GM12878 (cell line): Measurements from ENCODE around the gene CCR7. TPM values are rescaled to one million over a fixed set of nuclear protein-coding genes. Genes with fewer than 3 reads are reported as not detected.

Experiments
- ATAC-seq: fragments of 200-7000 bp; cut with Tn5 transposase; 3 replicates; pipeline ENCODE4 v1.9.1; 2020; ENCODE audit warnings: mild to moderate bottlenecking, moderate library complexity
- BruUV-seq: library from RNA; stranded (reverse); fragments of 400-500 nt; replicated peaks from 2 replicates; lab custom pipeline; 2021; lab: Mats Ljungman, UMichigan
- CTCF ChIA-PET: fragments of 300-600 bp; sonication (Branson Sonifier 250); formaldehyde crosslinking; extraction: SDS; loops from one replicate; lab custom pipeline; 2021; ENCODE audit warnings: inconsistent platforms; lab: Yijun Ruan, JAX
- POLR2A ChIA-PET: fragments of 350-600 bp; formaldehyde crosslinking; extraction: SDS; loops from one replicate; lab custom pipeline; 2021; ENCODE audit warnings: inconsistent platforms; lab: Charles Lee
- RAD21 ChIA-PET: fragments of 300-600 bp; sonication (Branson Sonifier 250); formaldehyde crosslinking; loops from one replicate; lab custom pipeline; 2023; ENCODE audit warnings: antibody characterized with exemption; ENCODE audit not compliant: unreplicated experiment; lab: Charles Lee
- SMC1A ChIA-PET: fragments of 300-600 bp; sonication (Branson Sonifier 250); formaldehyde crosslinking; loops from one replicate; lab custom pipeline; 2023; ENCODE audit not compliant: unreplicated experiment, uncharacterized antibody; lab: Charles Lee
- DNase-seq: peaks from one replicate; pipeline ENCODE4 v3.0.0-alpha.2; 2011; ENCODE audit warnings: low read depth, low spot score
- FAIRE-seq: peaks from 3 replicates; lab custom pipeline; 2011; peaks lifted over from hg19 to GRCh38; lab: Jason Lieb, UNC
- H2AFZ ChIP-seq: 2 replicates; pipeline ENCODE4 v1.6.0; 2011; ENCODE audit warnings: low read depth, low read length, control low read depth; ENCODE audit not compliant: control insufficient read depth
- H3K27ac ChIP-seq: 2 replicates; pipeline ENCODE4 v1.5.1; 2011; ENCODE audit warnings: control low read depth; ENCODE audit not compliant: control insufficient read depth, insufficient read depth
- H3K27me3 ChIP-seq, 2 experiments: replicated peaks in 1 of 2; 2 replicates each; pipeline versions ENCODE4 v1.6.0 to v1.6.1; 2011; ENCODE audit warnings: low read length in 1 of 2; ENCODE audit not compliant: control insufficient read depth in 2 of 2, insufficient read depth in 2 of 2
- H3K36me3 ChIP-seq, 2 experiments: 2 replicates each; pipeline ENCODE4 v1.5.1; 2011; ENCODE audit warnings: low read length in 1 of 2; ENCODE audit not compliant: control insufficient read depth in 2 of 2, insufficient read depth in 2 of 2
- H3K4me1 ChIP-seq: 2 replicates; pipeline ENCODE4 v1.6.1; 2011; ENCODE audit warnings: mild to moderate bottlenecking, low read length, moderate library complexity, mixed read lengths; ENCODE audit not compliant: control insufficient read depth, insufficient read depth
- H3K4me2 ChIP-seq: 2 replicates; pipeline ENCODE4 v1.6.0; 2011; ENCODE audit warnings: control low read depth; ENCODE audit not compliant: control insufficient read depth, insufficient read depth
- H3K4me3 ChIP-seq: fragments of 200-600 bp; sonication (generic); 2 replicates; pipeline ENCODE4 v1.5.1; 2016
- H3K79me2 ChIP-seq: 2 replicates; pipeline ENCODE4 v1.6.0; 2011; ENCODE audit warnings: low read length; ENCODE audit not compliant: control insufficient read depth, insufficient read depth
- H3K9ac ChIP-seq: 2 replicates; pipeline ENCODE4 v1.8.0; 2011; ENCODE audit warnings: low read length, control low read depth, mixed read lengths; ENCODE audit not compliant: control insufficient read depth, insufficient read depth
- H3K9me3 ChIP-seq: replicated peaks from 3 replicates; pipeline ENCODE4 v1.5.1; 2011; ENCODE audit warnings: mild to moderate bottlenecking, low read length; ENCODE audit not compliant: control insufficient read depth, insufficient read depth
- H4K20me1 ChIP-seq: 2 replicates; pipeline ENCODE4 v1.6.0; 2011; ENCODE audit not compliant: control insufficient read depth, insufficient read depth
- CEBPB ChIP-seq, 2 experiments: fragments of 150-350 bp in 1 of 2; IDR thresholded peaks; 2 replicates each; pipeline ENCODE4 v1.6.1; 2012 to 2014; ENCODE audit warnings: low read depth in 2 of 2, low read length in 2 of 2, borderline replicate concordance in 1 of 2, inconsistent platforms in 1 of 2
- CREB1 ChIP-seq: IDR thresholded peaks from 2 replicates; pipeline ENCODE4 v1.6.1; 2012; ENCODE audit warnings: low read depth, mild to moderate bottlenecking, inconsistent platforms
- HDAC6 ChIP-seq: fragments of 200-600 bp; sonication (generic); IDR thresholded peaks from one replicate; pipeline ENCODE4 v1.8.0; 2017; ENCODE audit warnings: antibody characterized with exemption; ENCODE audit not compliant: unreplicated experiment
- HDGF ChIP-seq: fragments of 450-650 bp; IDR thresholded peaks from 2 replicates; pipeline ENCODE4 v1.6.1; 2016; ENCODE audit warnings: antibody characterized with exemption
- IRF3 ChIP-seq: fragments of 450-650 bp; IDR thresholded peaks from 2 replicates; pipeline ENCODE4 v1.6.1; 2014; ENCODE audit warnings: mild to moderate bottlenecking
- MEF2A ChIP-seq: IDR thresholded peaks from 2 replicates; pipeline ENCODE4 v1.6.1; 2011; ENCODE audit warnings: low read depth, mild to moderate bottlenecking, low read length, moderate library complexity; ENCODE audit not compliant: insufficient read depth
- MTA2 ChIP-seq: fragments of 450-650 bp; IDR thresholded peaks from 2 replicates; pipeline ENCODE4 v1.6.1; 2016; ENCODE audit warnings: low read depth, mild to moderate bottlenecking, moderate library complexity
- NR2F1 ChIP-seq: fragments of 450-650 bp; conservative IDR thresholded peaks from 2 replicates; pipeline ENCODE4 v1.6.1; 2017; ENCODE audit warnings: mild to moderate bottlenecking
- PML ChIP-seq: IDR thresholded peaks from 2 replicates; pipeline ENCODE4 v1.6.1; 2012; ENCODE audit warnings: low read length, inconsistent platforms
- POLR2AphosphoS2 ChIP-seq: IDR thresholded peaks from 2 replicates; pipeline ENCODE4 v1.6.1; 2011; ENCODE audit warnings: low read depth, mild to moderate bottlenecking, low read length, improper control_type of control experiment, moderate library complexity
- POLR2AphosphoS5 ChIP-seq: IDR thresholded peaks from 2 replicates; pipeline ENCODE4 v1.6.1; 2011; ENCODE audit warnings: mild to moderate bottlenecking, low read length, inconsistent platforms
- RAD21 ChIP-seq: IDR thresholded peaks from 2 replicates; pipeline ENCODE4 v1.6.1; 2011; ENCODE audit warnings: mild to moderate bottlenecking, low read depth, low read length, moderate library complexity; ENCODE audit not compliant: insufficient read depth
- SRF ChIP-seq, 2 experiments: IDR thresholded peaks; 2 replicates each; pipeline ENCODE4 v1.6.1; 2011; ENCODE audit warnings: low read depth in 2 of 2, low read length in 2 of 2, mild to moderate bottlenecking in 1 of 2, moderate library complexity in 1 of 2
- SUZ12 ChIP-seq: fragments of 200-600 bp; sonication (generic); IDR thresholded peaks from one replicate; pipeline ENCODE4 v1.6.1; 2018; ENCODE audit warnings: antibody characterized with exemption, mild to moderate bottlenecking; ENCODE audit not compliant: unreplicated experiment
- TARDBP ChIP-seq: IDR thresholded peaks from 2 replicates; pipeline ENCODE4 v1.6.1; 2016; ENCODE audit warnings: borderline replicate concordance
- YBX1 ChIP-seq: fragments of 450-650 bp; IDR thresholded peaks from 2 replicates; pipeline ENCODE4 v1.6.1; 2016; ENCODE audit warnings: antibody characterized with exemption
- WGBS: methylation state at CpG from one replicate; pipeline ENCODE4 v1.1.6; 2016; ENCODE audit warnings: low lambda C conversion rate; ENCODE audit not compliant: insufficient replicate concordance, insufficient coverage; ENCODE audit errors: missing lambda C conversion rate; 5-methylcytosine and 5-hydroxymethylcytosine counted together
- in situ Hi-C: fragments of 300-500 bp; cut with MboI; formaldehyde crosslinking; loops from 9 replicates; pipeline ENCODE4 v1.14.3; 2018; ENCODE audit warnings: mixed read lengths
- intact Hi-C: fragments of 100-400 bp; cut with micrococcal nuclease; formaldehyde crosslinking; loops from one replicate; pipeline ENCODE4 v1.14.2; 2022; ENCODE audit not compliant: unreplicated experiment
- polyA plus RNA-seq, 11 experiments: library from polyadenylated mRNA; depleted of rRNA in 4 of 11; unstranded in 6 of 11; stranded (reverse) in 5 of 11; fragments of >200 nt; fragmentation: Nextera tagmentation in 4 of 11; fragmentation: Illumina TruSeq in 1 of 11; extraction: Ambion mirVana in 4 of 11; extraction: Trizol in 1 of 11; gene quantifications; 1 replicate in 1 of 11; 2 replicates in 10 of 11; pipeline versions ENCODE4 v1.2.1 to v1.2.3, GENCODE V29; 2011 to 2016; ENCODE audit warnings: inconsistent platforms in 2 of 11, missing spikeins in 2 of 11, low read depth in 1 of 11
- total RNA-seq, 4 experiments: library from RNA; depleted of rRNA in 3 of 4; stranded (reverse); fragments of >200 nt in 3 of 4; fragmentation: Illumina TruSeq in 1 of 4; extraction: Trizol in 1 of 4; gene quantifications; 2 replicates each; pipeline versions ENCODE4 v1.2.1 to v1.2.3, GENCODE V29; 2013 to 2021

CCR7 gene
- total and polyA plus RNA-seq, 10 of the 15 experiments (the other 5 are each of a cell fraction or from before 2014, with no cell fraction given), result 131 to 1,171 (median 260) TPM

GRCh38 chr17:40605306-40605705 is 40.0 kb upstream of the CCR7 start:
- H3K4me1 ChIP-seq, result peaks cover 32% of the 10 kb centered on the region
- RAD21 ChIA-PET, result interaction anchor here (1.1 to 5.0 kb wide), 5 partner anchors 8 to 72 kb away, joined by 3 to 229 read pairs (median 37); partner anchors contain the start of gene CCR7
- no peaks in the 10 kb centered on the region for H4K20me1 ChIP-seq
- no peaks in the 10 kb centered on the region for H3K36me3 ChIP-seq
- H2AFZ ChIP-seq, result no peak overlapping the region
- intact Hi-C loops (no loop called here), in situ Hi-C loops (no loop called here)
- no peak overlapping the region for H3K4me3 ChIP-seq
- H3K9ac ChIP-seq, result no peak overlapping the region
- TF ChIP-seq YBX1 (no peak), SRF (IDR thresholded peaks at IDR 0.05; ENCODE audit: low read depth in 2 of 2, low read length in 2 of 2) (no peak), RAD21 (no peak), HDGF (no peak), PML (no peak), POLR2AphosphoS5 (no peak), CEBPB (IDR thresholded peaks at IDR 0.05; ENCODE audit: borderline replicate concordance in 1 of 2, low read depth in 2 of 2, low read length in 2 of 2) (no peak), POLR2AphosphoS2 (no peak), SUZ12 (no peak), MEF2A (no peak), IRF3 (no peak), HDAC6 (no peak), TARDBP (no peak), CREB1 (no peak), NR2F1 (no peak), MTA2 (no peak)
- no peaks in the 10 kb centered on the region for H3K79me2 ChIP-seq
- no peak overlapping the region for H3K4me2 ChIP-seq
- no peak for ATAC-seq
- FAIRE-seq, result no peak
- BruUV-seq, result no TSS peak
- POLR2A ChIA-PET, result interaction anchor here (1.1 to 4.8 kb wide), 6 partner anchors 9 to 1074 kb away, joined by 3 to 117 read pairs (median 6); no protein-coding TSS in a partner anchor
- WGBS, result 77% methylated on average over 6 of the region's 6 CpGs
- peaks cover 3% of the 10 kb centered on the region; the same call in 2 of the 3 replicates for H3K9me3 ChIP-seq
- H3K27me3 ChIP-seq, result no peaks in the 10 kb centered on the region
- no peak overlapping the region for H3K27ac ChIP-seq
- CTCF ChIA-PET, result interaction anchor here (1.1 to 5.4 kb wide), 5 partner anchors 10 to 50 kb away, joined by 3 to 108 read pairs (median 13); no protein-coding TSS in a partner anchor
- SMC1A ChIA-PET, result interaction anchor here (1.5 to 6.0 kb wide), 4 partner anchors 8 to 42 kb away, joined by 4 to 139 read pairs (median 7); partner anchors contain the start of gene SMARCE1
- no peak for DNase-seq
